Measurements from ENCODE around the gene CELA2B.

- TF ChIP-seq EZH2 (IDR thresholded peaks at IDR 0.05; ENCODE audit: low read depth), result no peak
- TF ChIP-seq CTCF (conservative IDR thresholded peaks at IDR 0.05), result no peak
Observed at GRCh38 chr1:15448877-15449462, 26.9 kb upstream of the CELA2B start.

All from PC-9 (cell line).